GM19397 (cell line): Measurements from ENCODE around the gene SAYSD1.
A peak's percentile ranks its signal among the peaks of the same experiment; 100 is the strongest.
"Not testable (repeated sequence)": the region's sequence is repeated elsewhere in the genome, so short reads cannot be mapped to it uniquely, and the experiment has no call there.

Source experiments
- ATAC-seq: cut with Tn5 transposase; IDR thresholded peaks from one replicate; pipeline ENCODE4 v1.9.1; 2021; ENCODE audit warnings: mild to moderate bottlenecking, moderate library complexity; ENCODE audit not compliant: unreplicated experiment

Gene SAYSD1

GRCh38 chr6:39114704-39115599 is at the start of gene SAYSD1:
SAYSD1 (minus strand) TSS chr6:39115186; CDS start chr6:39115089, 97 bp downstream.
- peak; percentile 95 for ATAC-seq

- ATAC-seq: no peak
These were observed 42.5 kb upstream of the SAYSD1 start for GRCh38 chr6:39157511-39157910.

- no peak for ATAC-seq
These were observed 41.8 kb upstream of the SAYSD1 start for GRCh38 chr6:39156801-39157200.

- no peak for ATAC-seq
These were observed 39.7 kb upstream of the SAYSD1 start for GRCh38 chr6:39154705-39155104.

GRCh38 chr6:39153766-39154397 is 38.9 kb upstream of the SAYSD1 start:
- ATAC-seq: no peak

- ATAC-seq: no peak
These were observed 37.3 kb upstream of the SAYSD1 start for GRCh38 chr6:39152262-39152661.

GRCh38 chr6:39151211-39151610 is 36.2 kb upstream of the SAYSD1 start:
- ATAC-seq: no peak

GRCh38 chr6:39144481-39145173 is 29.6 kb upstream of the SAYSD1 start:
- ATAC-seq: no peak

GRCh38 chr6:39143238-39143930 is 28.4 kb upstream of the SAYSD1 start:
- ATAC-seq: no peak

GRCh38 chr6:39140556-39141167 is 25.7 kb upstream of the SAYSD1 start:
- no peak for ATAC-seq

- ATAC-seq: no peak
These were observed 22.3 kb upstream of the SAYSD1 start for GRCh38 chr6:39137245-39137644.

- not testable (repeated sequence) for ATAC-seq
These were observed 21.2 kb upstream of the SAYSD1 start for GRCh38 chr6:39136207-39136606.

GRCh38 chr6:39134761-39135160 is 19.8 kb upstream of the SAYSD1 start:
- ATAC-seq: not testable (repeated sequence)

GRCh38 chr6:39130691-39131090 is 15.7 kb upstream of the SAYSD1 start:
- no peak for ATAC-seq

GRCh38 chr6:39128832-39129231 is 13.8 kb upstream of the SAYSD1 start:
- no peak for ATAC-seq

- no peak for ATAC-seq
These were observed 13.1 kb upstream of the SAYSD1 start for GRCh38 chr6:39128106-39128505.

GRCh38 chr6:39124114-39124513 is 9.1 kb upstream of the SAYSD1 start:
- ATAC-seq: no peak

GRCh38 chr6:39118921-39119320 is 3.9 kb upstream of the SAYSD1 start:
- no peak for ATAC-seq

GRCh38 chr6:39114388-39114703 is 640 bp downstream of the SAYSD1 start:
- peak; percentile 4 for ATAC-seq

- no peak for ATAC-seq
These were observed 1.2 kb downstream of the SAYSD1 start for GRCh38 chr6:39113788-39114187.

- ATAC-seq: no peak
These were observed 3.7 kb downstream of the SAYSD1 start for GRCh38 chr6:39111280-39111679.
